Epithelial cell of proximal tubule (primary cell): ENCODE data around the gene NCS1. TPM values are rescaled to one million over a fixed set of nuclear protein-coding genes. Genes with fewer than 3 reads are reported as not detected.
"Not testable (repeated sequence)": the region's sequence is repeated elsewhere in the genome, so short reads cannot be mapped to it uniquely, and the experiment has no call there.

Source experiments
- DNase-seq: peaks from one replicate; pipeline ENCODE4 v3.0.0-alpha.2; 2011; ENCODE audit warnings: low read depth
- H3K4me3 ChIP-seq: 2 replicates; pipeline ENCODE4 v1.5.1; 2011; ENCODE audit warnings: low read depth, mild to moderate bottlenecking, low read length
- total RNA-seq: library from RNA; depleted of rRNA; stranded (reverse); fragments of >200 nt; gene quantifications from 2 replicates; pipeline ENCODE4 v1.2.3, GENCODE V29; 2015
- TF ChIP-seq, protein P1 (sequence below): conservative IDR thresholded peaks from 2 replicates; pipeline ENCODE4 v1.5.1; 2012; ENCODE audit warnings: low read depth, mild to moderate bottlenecking, low read length

Gene NCS1
- total RNA-seq, 1 donor from 2014 or later = 48.8 TPM

GRCh38 chr9:130276121-130276520 lies 103.9 kb downstream of the NCS1 start:
- no peak overlapping the region for H3K4me3 ChIP-seq
- TF ChIP-seq, protein P1, sequence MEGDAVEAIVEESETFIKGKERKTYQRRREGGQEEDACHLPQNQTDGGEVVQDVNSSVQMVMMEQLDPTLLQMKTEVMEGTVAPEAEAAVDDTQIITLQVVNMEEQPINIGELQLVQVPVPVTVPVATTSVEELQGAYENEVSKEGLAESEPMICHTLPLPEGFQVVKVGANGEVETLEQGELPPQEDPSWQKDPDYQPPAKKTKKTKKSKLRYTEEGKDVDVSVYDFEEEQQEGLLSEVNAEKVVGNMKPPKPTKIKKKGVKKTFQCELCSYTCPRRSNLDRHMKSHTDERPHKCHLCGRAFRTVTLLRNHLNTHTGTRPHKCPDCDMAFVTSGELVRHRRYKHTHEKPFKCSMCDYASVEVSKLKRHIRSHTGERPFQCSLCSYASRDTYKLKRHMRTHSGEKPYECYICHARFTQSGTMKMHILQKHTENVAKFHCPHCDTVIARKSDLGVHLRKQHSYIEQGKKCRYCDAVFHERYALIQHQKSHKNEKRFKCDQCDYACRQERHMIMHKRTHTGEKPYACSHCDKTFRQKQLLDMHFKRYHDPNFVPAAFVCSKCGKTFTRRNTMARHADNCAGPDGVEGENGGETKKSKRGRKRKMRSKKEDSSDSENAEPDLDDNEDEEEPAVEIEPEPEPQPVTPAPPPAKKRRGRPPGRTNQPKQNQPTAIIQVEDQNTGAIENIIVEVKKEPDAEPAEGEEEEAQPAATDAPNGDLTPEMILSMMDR = no peak
- no peak for DNase-seq

DNA sequence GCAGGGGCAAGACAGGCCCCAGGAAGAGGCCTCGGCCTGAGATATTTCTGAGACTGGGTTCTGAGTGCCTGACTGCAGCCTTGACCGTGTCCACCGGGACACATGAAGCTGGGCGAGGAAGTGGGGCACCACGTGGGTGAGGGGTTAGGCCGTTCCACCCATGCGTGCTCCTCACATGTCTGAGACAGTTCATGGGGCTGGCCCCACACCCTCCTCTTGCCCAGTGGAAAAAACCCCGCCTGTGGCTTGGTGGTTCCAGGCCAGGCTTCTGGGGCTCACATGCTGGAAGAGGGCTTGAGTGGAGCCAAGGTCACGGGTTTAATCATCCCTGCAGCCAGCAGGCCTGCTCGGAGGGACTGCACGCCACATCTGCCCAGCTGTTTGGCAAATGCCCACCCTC lies 104.8 kb downstream of the NCS1 start:
- no peak for DNase-seq
- no peak overlapping the region for H3K4me3 ChIP-seq
- TF ChIP-seq, protein P1 = no peak

GRCh38 chr9:130277525-130277924 lies 105.3 kb downstream of the NCS1 start:
- H3K4me3 ChIP-seq, DNase-seq: not testable (repeated sequence)

DNA sequence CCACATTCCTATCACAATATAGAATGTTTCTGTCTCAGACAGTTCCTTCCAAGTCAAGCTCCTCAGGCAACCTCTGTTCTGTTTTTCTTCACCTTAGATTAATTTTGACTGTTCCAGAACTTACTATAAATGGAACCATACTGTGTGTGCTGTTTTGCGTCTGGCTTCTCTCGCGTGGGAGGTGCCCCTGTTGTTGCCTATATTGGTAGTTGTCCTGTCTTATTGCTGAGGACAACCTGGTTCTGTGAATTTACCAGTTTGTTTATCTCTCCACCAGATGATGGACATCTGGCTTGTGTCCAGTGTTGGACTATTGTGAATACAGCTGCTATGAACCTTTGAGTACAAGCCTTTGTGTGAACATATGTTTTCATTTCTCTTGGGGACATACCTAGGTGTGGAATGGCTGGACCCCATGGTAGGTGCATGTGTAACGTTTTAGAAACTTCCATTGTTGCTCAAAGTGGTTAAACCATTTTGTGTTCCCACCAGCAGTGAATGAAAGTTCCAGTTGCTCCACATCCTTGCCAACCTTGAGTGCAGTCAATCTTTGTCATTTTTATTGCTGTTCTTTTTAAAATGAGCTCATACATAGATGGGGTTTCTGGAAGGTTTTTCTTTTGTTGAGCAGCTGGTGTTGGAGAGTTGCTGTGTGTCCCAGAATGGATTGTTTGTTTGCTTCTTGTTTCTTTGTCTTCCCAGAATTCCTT lies 111.5 kb downstream of the NCS1 start:
- TF ChIP-seq, protein P1 = no peak
- no peak overlapping the region for H3K4me3 ChIP-seq
- no peak for DNase-seq

GRCh38 chr9:130284249-130284625 lies 112.0 kb downstream of the NCS1 start:
- H3K4me3 ChIP-seq = no peak overlapping the region
- no peak for DNase-seq
- TF ChIP-seq, protein P1 = no peak

- no peak for DNase-seq
- H3K4me3 ChIP-seq = no peak overlapping the region
- TF ChIP-seq, protein P1 = no peak
Measured at GRCh38 chr9:130284690-130285089, 112.5 kb downstream of the NCS1 start.

- TF ChIP-seq, protein P1 = no peak
Measured at GRCh38 chr9:130285271-130285670, 113.1 kb downstream of the NCS1 start.

More at GRCh38 chr9:130285271-130285670, 113.1 kb downstream of the NCS1 start:
- DNase-seq = no peak
- H3K4me3 ChIP-seq = no peak overlapping the region
